ENCODE data around the gene CGB3. TPM values are rescaled to one million over a fixed set of nuclear protein-coding genes. Genes with fewer than 3 reads are reported as not detected.

CGB3 gene
- total and polyA plus RNA-seq, 7 experiments from 2014 or later: not detected

Small RNA genes within 50 kb of the gene (microRNA-seq; reads per million reads assigned to microRNA genes)
- not detected for gene MIR6798 (ENCODE audit: borderline microRNAs expressed)

Other genes starting within 250 kb of the CGB3 start
- 10 to 100 TPM; 16.7 to 53.1 (median 22.5) TPM for gene BCAT2, start 213.3 kb downstream of the CGB3 start, total RNA-seq
- 10 to 100 TPM; 25.5 to 30.9 TPM for gene BCAT2, start 213.3 kb downstream of the CGB3 start, polyA plus RNA-seq
- gene HSD17B14, start 187.8 kb downstream of the CGB3 start, total RNA-seq: 1 to 10 TPM in 2 of 5 experiments, under 1 TPM in 2, not detected in 1; 0.38 to 2.9 (median 1.2) TPM
- 1 to 10 TPM in 1 of 2 donors, under 1 TPM in 1; 0.66 to 1.7 TPM for gene HSD17B14, start 187.8 kb downstream of the CGB3 start, polyA plus RNA-seq
- 1 to 10 TPM; 2.1 to 7.4 (median 4.0) TPM for gene PLEKHA4, start 155.7 kb downstream of the CGB3 start, total RNA-seq
- 1 to 10 TPM; 2.6 to 5.6 TPM for gene PLEKHA4, start 155.7 kb downstream of the CGB3 start, polyA plus RNA-seq
- 1,000 to 10,000 TPM in 1 of 5 experiments, 100 to 1,000 TPM in 1, 10 to 100 TPM in 3; 31.5 to 1,030 (median 71.9) TPM for gene PPP1R15A, start 151.9 kb downstream of the CGB3 start, total RNA-seq
- gene PPP1R15A, start 151.9 kb downstream of the CGB3 start, polyA plus RNA-seq: 10 to 100 TPM; 23.0 to 29.8 TPM
- gene TULP2, start 125.6 kb downstream of the CGB3 start, total RNA-seq: not detected
- gene TULP2, start 125.6 kb downstream of the CGB3 start, polyA plus RNA-seq: not detected
- 100 to 1,000 TPM; 128 to 252 (median 142) TPM for gene NUCB1, start 124.0 kb downstream of the CGB3 start, total RNA-seq
- gene NUCB1, start 124.0 kb downstream of the CGB3 start, polyA plus RNA-seq: 100 to 1,000 TPM in 1 of 2 donors, 10 to 100 TPM in 1; 70.5 to 150 TPM
- gene DHDH, start 90.6 kb downstream of the CGB3 start, total RNA-seq: 1 to 10 TPM; 1.1 to 1.7 (median 1.3) TPM
- 1 to 10 TPM; 1.0 to 2.7 TPM for gene DHDH, start 90.6 kb downstream of the CGB3 start, polyA plus RNA-seq
- 100 to 1,000 TPM in 3 of 5 experiments, 10 to 100 TPM in 2; 78.7 to 355 (median 122) TPM for gene BAX, start 69.5 kb downstream of the CGB3 start, total RNA-seq
- gene BAX, start 69.5 kb downstream of the CGB3 start, polyA plus RNA-seq: 10 to 100 TPM; 49.1 to 66.3 TPM
- 1,000 to 10,000 TPM in 4 of 5 experiments, 100 to 1,000 TPM in 1; 888 to 1,929 (median 1,286) TPM for gene FTL, start 59.0 kb downstream of the CGB3 start, total RNA-seq
- 1,000 to 10,000 TPM; 3,820 to 4,967 TPM for gene FTL, start 59.0 kb downstream of the CGB3 start, polyA plus RNA-seq
- 10 to 100 TPM; 27.3 to 82.3 (median 50.7) TPM for gene GYS1, start 31.0 kb downstream of the CGB3 start, total RNA-seq
- 10 to 100 TPM; 22.6 to 40.3 TPM for gene GYS1, start 31.0 kb downstream of the CGB3 start, polyA plus RNA-seq
- gene RUVBL2, start 30.4 kb downstream of the CGB3 start, total RNA-seq: 10 to 100 TPM; 23.4 to 94.0 (median 24.1) TPM
- 10 to 100 TPM; 58.7 to 72.9 TPM for gene RUVBL2, start 30.4 kb downstream of the CGB3 start, polyA plus RNA-seq
- not detected for gene LHB, start 7.2 kb downstream of the CGB3 start, total RNA-seq
- not detected for gene LHB, start 7.2 kb downstream of the CGB3 start, polyA plus RNA-seq
- gene CGB2, start 7.6 kb upstream of the CGB3 start, total RNA-seq: not detected
- not detected for gene CGB2, start 7.6 kb upstream of the CGB3 start, polyA plus RNA-seq
- gene CGB1, start 12.6 kb upstream of the CGB3 start, total RNA-seq: not detected
- not detected for gene CGB1, start 12.6 kb upstream of the CGB3 start, polyA plus RNA-seq
- gene CGB5, start 19.5 kb upstream of the CGB3 start, total RNA-seq: not detected
- gene CGB5, start 19.5 kb upstream of the CGB3 start, polyA plus RNA-seq: not detected
- not detected for gene CGB8, start 24.8 kb upstream of the CGB3 start, total RNA-seq
- not detected for gene CGB8, start 24.8 kb upstream of the CGB3 start, polyA plus RNA-seq
- not detected for gene CGB7, start 33.4 kb upstream of the CGB3 start, total RNA-seq
- gene CGB7, start 33.4 kb upstream of the CGB3 start, polyA plus RNA-seq: not detected
- gene NTF4, start 40.5 kb upstream of the CGB3 start, total RNA-seq: not detected
- not detected for gene NTF4, start 40.5 kb upstream of the CGB3 start, polyA plus RNA-seq
- gene KCNA7, start 48.4 kb upstream of the CGB3 start, total RNA-seq: not detected
- not detected for gene KCNA7, start 48.4 kb upstream of the CGB3 start, polyA plus RNA-seq
- gene SNRNP70, start 61.1 kb upstream of the CGB3 start, total RNA-seq: 100 to 1,000 TPM; 243 to 837 (median 449) TPM
- 10 to 100 TPM; 48.0 to 63.1 TPM for gene SNRNP70, start 61.1 kb upstream of the CGB3 start, polyA plus RNA-seq
- gene LIN7B, start 90.0 kb upstream of the CGB3 start, total RNA-seq: 10 to 100 TPM in 4 of 5 experiments, 1 to 10 TPM in 1; 3.7 to 21.7 (median 10.8) TPM
- gene LIN7B, start 90.0 kb upstream of the CGB3 start, polyA plus RNA-seq: 1 to 10 TPM; 4.0 to 5.7 TPM
- 1 to 10 TPM; 1.3 to 2.8 (median 2.2) TPM for gene C19orf73, start 94.8 kb upstream of the CGB3 start, total RNA-seq
- 1 to 10 TPM; 4.3 to 4.8 TPM for gene C19orf73, start 94.8 kb upstream of the CGB3 start, polyA plus RNA-seq
- gene PPFIA3, start 95.2 kb upstream of the CGB3 start, total RNA-seq: 1 to 10 TPM; 2.2 to 4.9 (median 3.3) TPM
- under 1 TPM; 0.15 to 0.54 TPM for gene PPFIA3, start 95.2 kb upstream of the CGB3 start, polyA plus RNA-seq
- gene HRC, start 131.1 kb upstream of the CGB3 start, total RNA-seq: not detected
- not detected for gene HRC, start 131.1 kb upstream of the CGB3 start, polyA plus RNA-seq
- gene TRPM4, start 133.5 kb upstream of the CGB3 start, total RNA-seq: 1 to 10 TPM in 1 of 5 experiments, under 1 TPM in 3, not detected in 1; 0.72 to 3.2 (median 0.85) TPM
- under 1 TPM in 1 of 2 donors, not detected in 1; 0.13 TPM for gene TRPM4, start 133.5 kb upstream of the CGB3 start, polyA plus RNA-seq